IMR-90 (cell line): Measurements from ENCODE around the gene HTR1E. TPM values are rescaled to one million over a fixed set of nuclear protein-coding genes. Genes with fewer than 3 reads are reported as not detected.
A peak's percentile ranks its signal among the peaks of the same experiment; 100 is the strongest.

Experiments used
- ATAC-seq: fragments of 200-7000 bp; cut with Tn5 transposase; 2 replicates; pipeline ENCODE4 v1.9.1; 2020; ENCODE audit warnings: low read depth, mild to moderate bottlenecking, moderate library complexity
- BruUV-seq: library from RNA; stranded (reverse); fragments of 400-500 nt; replicated peaks from 2 replicates; lab custom pipeline; 2021; lab: Mats Ljungman, UMichigan
- CTCF ChIA-PET: fragments of 300-600 bp; formaldehyde crosslinking; extraction: SDS; loops from one replicate; lab custom pipeline; 2021; ENCODE audit warnings: antibody characterized with exemption; lab: Yijun Ruan, JAX
- POLR2A ChIA-PET: fragments of 300-600 bp; sonication (Branson Sonifier 250); formaldehyde crosslinking; loops from one replicate; lab custom pipeline; 2022; ENCODE audit warnings: antibody characterized with exemption; ENCODE audit not compliant: unreplicated experiment; lab: Charles Lee
- DNase-seq: peaks from one replicate; pipeline ENCODE4 v3.0.0; 2013
- H2AFZ ChIP-seq: replicated peaks from 2 replicates; pipeline ENCODE3; 2013; ENCODE audit warnings: low read length, mild to moderate bottlenecking; ENCODE audit not compliant: poor library complexity
- H2AK5ac ChIP-seq: 2 replicates; pipeline ENCODE4 v1.6.1; 2013; ENCODE audit warnings: low read depth, low read length, inconsistent platforms
- H2AK9ac ChIP-seq: replicated peaks from 2 replicates; pipeline ENCODE3; 2013; ENCODE audit warnings: mild to moderate bottlenecking, low read depth, low read length, moderate library complexity; ENCODE audit not compliant: poor library complexity
- H2BK120ac ChIP-seq: 2 replicates; pipeline ENCODE4 v1.6.1; 2013; ENCODE audit warnings: low read depth, low read length, inconsistent platforms
- H2BK15ac ChIP-seq: 3 replicates; pipeline ENCODE4 v1.6.1; 2013; ENCODE audit warnings: low read depth, low read length, inconsistent platforms
- H2BK20ac ChIP-seq: 2 replicates; pipeline ENCODE4 v1.6.1; 2013; ENCODE audit warnings: low read depth, mild to moderate bottlenecking, inconsistent platforms, low read length, moderate library complexity
- H2BK5ac ChIP-seq: 2 replicates; pipeline ENCODE4 v1.6.1; 2013; ENCODE audit warnings: mild to moderate bottlenecking, low read depth, low read length, inconsistent platforms; ENCODE audit not compliant: poor library complexity, severe bottlenecking
- H3K14ac ChIP-seq: replicated peaks from 2 replicates; pipeline ENCODE4 v1.6.1; 2013; ENCODE audit warnings: low read depth, low read length, inconsistent platforms
- H3K18ac ChIP-seq: 2 replicates; pipeline ENCODE4 v1.6.1; 2013; ENCODE audit warnings: low read depth, low read length, control low read depth
- H3K23ac ChIP-seq: 2 replicates; pipeline ENCODE4 v1.6.1; 2013; ENCODE audit warnings: low read depth, low read length, inconsistent platforms
- H3K27ac ChIP-seq: 2 replicates; pipeline ENCODE4 v1.5.1; 2013; ENCODE audit warnings: mild to moderate bottlenecking, control low read depth, low read length; ENCODE audit not compliant: insufficient read depth
- H3K27me3 ChIP-seq: 2 replicates; pipeline ENCODE4 v1.6.1; 2013; ENCODE audit warnings: low read length; ENCODE audit not compliant: control insufficient read depth, insufficient read depth
- H3K36me3 ChIP-seq: 2 replicates; pipeline ENCODE4 v1.6.1; 2013; ENCODE audit warnings: low read length, mixed read lengths; ENCODE audit not compliant: control insufficient read depth, insufficient read depth
- H3K4ac ChIP-seq: 2 replicates; pipeline ENCODE4 v1.6.1; 2013; ENCODE audit warnings: low read depth, low read length, inconsistent platforms
- H3K4me1 ChIP-seq: 2 replicates; pipeline ENCODE4 v1.6.1; 2013; ENCODE audit warnings: low read length, mixed read lengths; ENCODE audit not compliant: control insufficient read depth, insufficient read depth
- H3K4me2 ChIP-seq: 2 replicates; pipeline ENCODE4 v1.6.1; 2013; ENCODE audit warnings: low read depth, mild to moderate bottlenecking, control low read depth, low read length, moderate library complexity
- H3K4me3 ChIP-seq: 2 replicates; pipeline ENCODE4 v1.5.1; 2013; ENCODE audit warnings: low read depth, mild to moderate bottlenecking, control low read depth, low read length, moderate library complexity; ENCODE audit not compliant: insufficient read depth
- H3K56ac ChIP-seq: 2 replicates; pipeline ENCODE4 v1.6.1; 2013; ENCODE audit warnings: low read length, inconsistent platforms; ENCODE audit not compliant: insufficient read depth; ENCODE audit errors: extremely low read depth
- H3K79me1 ChIP-seq, 2 experiments: 2 replicates each; pipeline ENCODE4 v1.6.1; 2013; ENCODE audit warnings: low read length in 2 of 2, inconsistent platforms in 1 of 2, low read depth in 1 of 2
- H3K9ac ChIP-seq: 2 replicates; pipeline ENCODE4 v1.6.1; 2013; ENCODE audit warnings: low read depth, low read length, control low read depth
- H3K9me1 ChIP-seq: 2 replicates; pipeline ENCODE4 v1.6.1; 2013; ENCODE audit warnings: low read length, inconsistent platforms; ENCODE audit not compliant: insufficient read depth
- H3K9me3 ChIP-seq: 2 replicates; pipeline ENCODE4 v1.6.1; 2013; ENCODE audit warnings: low read length; ENCODE audit not compliant: control insufficient read depth, insufficient read depth
- H4K20me1 ChIP-seq: 2 replicates; pipeline ENCODE4 v1.6.1; 2013; ENCODE audit warnings: low read length, inconsistent platforms; ENCODE audit not compliant: insufficient read depth
- H4K5ac ChIP-seq: 2 replicates; pipeline ENCODE4 v1.6.1; 2013; ENCODE audit warnings: mild to moderate bottlenecking, low read depth, low read length, control low read depth
- H4K8ac ChIP-seq, 2 experiments: 2 replicates each; pipeline ENCODE4 v1.6.1; 2013; ENCODE audit warnings: low read depth in 2 of 2, low read length in 2 of 2, control low read depth in 1 of 2, inconsistent platforms in 1 of 2
- H4K91ac ChIP-seq: 2 replicates; pipeline ENCODE4 v1.6.1; 2013; ENCODE audit warnings: low read depth, low read length, inconsistent platforms; ENCODE audit not compliant: insufficient read depth
- CHD1 ChIP-seq: IDR thresholded peaks from 2 replicates; pipeline ENCODE4 v1.6.1; 2012; ENCODE audit warnings: low read depth, low read length, improper control_type of control experiment
- MAFK ChIP-seq: IDR thresholded peaks from 2 replicates; pipeline ENCODE4 v1.6.1; 2012; ENCODE audit warnings: low read depth, low read length, improper control_type of control experiment
- NFE2L2 ChIP-seq: fragments of 150-350 bp; IDR thresholded peaks from 2 replicates; pipeline ENCODE4 v1.6.1; 2016; ENCODE audit warnings: low read depth, mild to moderate bottlenecking, low read length
- RAD21 ChIP-seq: IDR thresholded peaks from 2 replicates; pipeline ENCODE4 v1.6.1; 2012; ENCODE audit warnings: low read length, improper control_type of control experiment
- RCOR1 ChIP-seq: IDR thresholded peaks from 2 replicates; pipeline ENCODE4 v1.6.1; 2012; ENCODE audit warnings: mild to moderate bottlenecking, low read length, improper control_type of control experiment; ENCODE audit not compliant: insufficient replicate concordance
- SMC3 ChIP-seq: fragments of 150-350 bp; IDR thresholded peaks from 2 replicates; pipeline ENCODE4 v1.6.1; 2016; ENCODE audit warnings: low read depth, mild to moderate bottlenecking, antibody characterized with exemption, low read length, moderate library complexity
- WGBS, 2 experiments: methylation state at CpG; one replicate each; pipeline versions ENCODE4 v1.1.5 to v1.1.7; 2013; ENCODE audit warnings: missing lambda C conversion rate in 2 of 2; ENCODE audit not compliant: insufficient read length in 1 of 2; ENCODE audit errors: extremely low coverage in 2 of 2; 5-methylcytosine and 5-hydroxymethylcytosine counted together
- dilution Hi-C: fragments of 300-500 bp; cut with HindIII; formaldehyde crosslinking; loops from one replicate; pipeline ENCODE4 v1.14.3; 2018; ENCODE audit warnings: low sequenced_read_pairs; ENCODE audit not compliant: unreplicated experiment
- in situ Hi-C: fragments of 300-500 bp; cut with MboI; formaldehyde crosslinking; loops from 3 replicates; pipeline ENCODE4 v1.14.3; 2019; ENCODE audit warnings: low sequenced_read_pairs, inconsistent platforms, mixed read lengths
- intact Hi-C: fragments of 100-400 bp; cut with micrococcal nuclease; formaldehyde crosslinking; loops from 2 replicates; pipeline ENCODE4 v1.10.0; 2022
- microRNA-seq, 2 experiments: library from miRNA; stranded (forward) in 1 of 2; unstranded in 1 of 2; fragments of 10-50 nt in 1 of 2; fragments of <30 nt in 1 of 2; gene quantifications in 1 of 2; microRNA quantifications in 1 of 2; one replicate each; pipeline versions ENCODE3 to v1.1.0; 2013 to 2020; ENCODE audit not compliant: insufficient read depth in 1 of 2, insufficient read length in 1 of 2, unreplicated experiment in 1 of 2
- polyA plus RNA-seq, 3 experiments: library from polyadenylated mRNA; depleted of rRNA; stranded (reverse); fragments of >200 nt; gene quantifications; 2 replicates each; pipeline ENCODE4 v1.2.3, GENCODE V29; 2012; ENCODE audit warnings: low replicate concordance in 1 of 3
- small RNA-seq, 5 experiments: library from RNA; depleted of rRNA; stranded (forward); fragments of <200 nt; gene quantifications; one replicate each; pipeline ENCODE3, GENCODE V24; 2012
- total RNA-seq: library from RNA; depleted of rRNA; stranded (reverse); fragments of >200 nt; gene quantifications from 2 replicates; pipeline ENCODE4 v1.2.3, GENCODE V29; 2012; rRNA removed

HTR1E gene
- total and polyA plus RNA-seq, 2 of the 4 experiments (the other 2 are of a cell fraction), result not detected

- dilution Hi-C loops, result no loop called here
- H3K27me3 ChIP-seq, result peaks cover 7% of the 10 kb centered on the region
- no peak overlapping the region for H3K4me3 ChIP-seq
- no peak overlapping the region for H2BK120ac ChIP-seq
- no peak overlapping the region for H3K4me2 ChIP-seq
- no peaks in the 10 kb centered on the region for H3K36me3 ChIP-seq
- no peak overlapping the region for H3K56ac ChIP-seq
- no peak overlapping the region for H4K8ac ChIP-seq
- intact Hi-C loops, result loop anchor here (5.0 kb wide), 4 partner anchors 72 to 1802 kb away; no protein-coding TSS in a partner anchor
- H3K9me1 ChIP-seq, result no peaks in the 10 kb centered on the region
- no peak overlapping the region for H2BK15ac ChIP-seq
- TF ChIP-seq SMC3 (no peak), NFE2L2 (no peak), MAFK (peak; percentile 41), RCOR1 (no peak), RAD21 (no peak), CHD1 (no peak)
- H3K18ac ChIP-seq, result no peak overlapping the region
- H4K20me1 ChIP-seq, result no peaks in the 10 kb centered on the region
- no peak overlapping the region for H3K23ac ChIP-seq
- no peak for DNase-seq
- H3K4me1 ChIP-seq, result no peaks in the 10 kb centered on the region
- H3K79me1 ChIP-seq, result no peaks in the 10 kb centered on the region
- H3K9me3 ChIP-seq, result no peaks in the 10 kb centered on the region
- no peak overlapping the region for H2AFZ ChIP-seq
- H2BK20ac ChIP-seq, result no peak overlapping the region
- H4K91ac ChIP-seq, result no peak overlapping the region
- no peak for ATAC-seq
- H3K27ac ChIP-seq, result no peak overlapping the region
- ChIA-PET CTCF (no interaction called here), POLR2A (no interaction called here)
- no peak overlapping the region for H2BK5ac ChIP-seq
- no peak overlapping the region for H2AK5ac ChIP-seq
- 44% methylated on average over 3 of the region's 5 CpGs; no CpG with 5 or more reads in 1 of the 2 experiments for WGBS, 2 experiments
- no peak overlapping the region for H4K5ac ChIP-seq
- no peak overlapping the region for H3K14ac ChIP-seq
- no TSS peak for BruUV-seq
- H3K9ac ChIP-seq, result no peak overlapping the region
- H3K4ac ChIP-seq, result no peak overlapping the region
- in situ Hi-C loops, result loop anchor here (10.0 kb wide), 1 partner anchor 320 kb away; no protein-coding TSS in a partner anchor
- no peak overlapping the region for H2AK9ac ChIP-seq
These were observed 127.8 kb downstream of the HTR1E start for GRCh38 chr6:87065117-87065516.

Small RNAs within 50 kb of the gene (microRNA-seq; reads per million reads assigned to microRNA genes)
- gene AL157777.2 (ENCODE audit: insufficient read depth, insufficient read length) (not detected), gene MTHFD2P2 (ENCODE audit: insufficient read depth, insufficient read length) (not detected)

Small RNAs within 50 kb of the gene (small RNA-seq; reads per million reads assigned to genes)
- gene AL157777.2 (0 reads per million in 5 experiments), gene MTHFD2P2 (0 reads per million in 5 experiments)

Other genes with a start within 250 kb of the HTR1E start
- gene CGA, start 157.6 kb downstream of the HTR1E start, total RNA-seq, result not detected in 2 replicates
- 0.15 and 0.17 TPM in 2 replicates for gene CGA, start 157.6 kb downstream of the HTR1E start, polyA plus RNA-seq (2012; rRNA removed)
- 28.3 and 36.9 TPM in 2 replicates for gene ZNF292, start 218.0 kb downstream of the HTR1E start, total RNA-seq
- 5.4 and 5.5 TPM in 2 replicates for gene ZNF292, start 218.0 kb downstream of the HTR1E start, polyA plus RNA-seq (2012; rRNA removed)